Measurements from ENCODE around the gene IGSF6.
"Not testable (repeated sequence)": the region's sequence is repeated elsewhere in the genome, so short reads cannot be mapped to it uniquely, and the experiment has no call there.

Gene IGSF6

DNA sequence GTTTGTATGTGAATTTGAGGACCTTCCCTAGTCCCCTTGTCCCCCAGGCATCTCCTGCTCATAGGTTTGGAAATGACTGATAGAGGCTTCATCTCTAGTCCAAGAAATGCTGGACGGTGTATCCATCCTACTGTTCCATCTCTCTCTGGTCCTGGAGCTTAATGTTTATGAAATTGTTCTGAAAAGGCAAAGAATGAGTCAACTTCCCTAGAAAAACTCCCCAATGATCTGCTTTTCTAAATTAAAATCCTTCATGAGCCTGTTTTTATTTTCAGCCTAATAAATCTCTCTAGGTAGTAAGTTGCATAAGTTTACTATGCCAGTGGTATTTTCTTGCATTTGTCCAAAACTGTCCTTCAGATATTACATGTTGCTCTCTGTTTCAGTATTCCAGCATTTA is 2.1 kb upstream of the IGSF6 start:
- FAIRE-seq (no peak), DNase-seq (ENCODE audit: low spot score) (no peak)

DNA sequence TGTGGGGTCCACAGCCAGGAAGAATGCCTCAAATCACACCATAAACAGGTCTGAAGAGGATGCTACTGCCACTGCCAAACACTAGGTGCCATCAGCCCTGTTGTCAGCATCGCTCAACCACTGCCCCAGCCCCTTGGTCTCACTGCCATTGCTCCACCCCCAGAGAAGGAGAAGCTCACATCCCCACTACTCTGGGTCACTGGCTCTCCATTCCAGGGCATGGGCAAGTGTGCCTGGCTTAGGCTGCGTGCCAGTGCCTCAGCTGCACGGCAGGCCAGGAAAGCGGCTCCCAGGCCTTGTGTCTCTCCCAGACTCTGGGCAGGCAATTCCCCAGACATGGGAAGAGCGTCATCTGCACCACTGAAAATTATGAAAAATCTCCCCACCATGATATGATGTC is 1.2 kb upstream of the IGSF6 start:
- FAIRE-seq (no peak), DNase-seq (ENCODE audit: low spot score) (no peak)

DNA sequence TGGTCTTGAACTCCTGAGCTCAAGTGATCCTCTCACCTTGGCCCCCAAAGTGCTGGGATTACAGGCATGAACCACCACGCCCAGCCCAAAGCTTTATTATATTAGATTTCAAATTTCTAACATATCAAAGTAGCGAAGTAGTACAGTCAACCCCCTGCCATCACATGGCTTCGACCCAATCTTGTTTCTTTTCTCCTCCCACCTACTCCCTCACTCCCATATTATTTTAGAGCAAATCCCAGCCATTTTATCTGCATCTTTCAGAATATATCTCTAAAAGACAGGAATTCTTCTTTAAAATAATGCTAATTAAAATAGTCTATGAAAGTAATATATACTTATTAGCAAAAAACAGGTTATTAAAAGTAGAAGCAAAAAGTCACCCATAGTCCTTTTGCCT is 893 bp downstream of the IGSF6 start:
- FAIRE-seq (no peak), DNase-seq (ENCODE audit: low spot score) (no peak)

DNA sequence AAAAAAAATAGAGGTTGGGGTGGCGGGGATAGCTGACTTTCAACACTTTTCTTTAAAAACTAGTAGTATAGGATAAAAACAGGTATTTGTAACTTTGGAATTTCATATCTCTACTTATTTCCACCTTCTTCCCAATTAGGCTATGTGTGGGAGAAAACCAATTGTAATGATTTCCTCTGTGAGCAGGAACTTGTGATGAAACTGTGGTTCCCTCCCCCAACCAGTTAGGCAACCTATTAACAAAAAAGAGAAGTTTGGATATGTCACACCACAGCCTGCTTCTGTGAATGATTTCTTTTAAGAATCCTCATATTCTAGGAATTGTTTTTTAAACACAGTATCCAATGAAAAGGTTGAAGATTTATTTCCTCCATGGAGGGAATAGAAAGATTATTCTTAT is 1.9 kb downstream of the IGSF6 start:
- FAIRE-seq (no peak), DNase-seq (ENCODE audit: low spot score) (no peak)

DNA sequence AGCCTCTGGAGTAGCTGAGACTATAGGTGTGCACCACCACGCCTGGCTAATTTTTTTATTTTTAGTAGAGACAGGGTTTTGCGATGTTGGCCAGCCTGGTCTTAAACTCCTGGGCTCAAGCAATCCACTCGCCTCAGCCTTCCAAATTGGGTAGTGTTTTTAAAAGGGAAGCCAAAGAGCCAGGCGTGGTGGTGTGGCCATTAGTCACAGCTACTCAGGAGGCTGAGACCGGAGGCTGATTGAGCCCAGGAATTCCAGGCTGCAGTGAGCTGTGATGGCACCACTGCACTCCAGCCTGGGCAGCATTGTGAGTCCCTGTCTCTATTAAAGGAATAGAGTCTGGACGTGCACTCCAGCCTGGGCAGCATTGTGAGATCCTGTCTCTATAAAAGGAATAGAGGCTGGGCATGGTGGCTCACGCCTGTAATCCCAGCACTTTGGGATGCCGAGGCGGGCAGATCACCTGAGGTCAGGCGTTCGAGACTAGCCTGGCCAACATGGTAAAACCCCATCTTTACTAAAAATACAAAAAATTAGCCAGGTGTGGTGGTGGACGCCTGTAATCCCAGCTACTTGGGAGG is 2.5 kb downstream of the IGSF6 start:
- FAIRE-seq = not testable (repeated sequence)

DNA sequence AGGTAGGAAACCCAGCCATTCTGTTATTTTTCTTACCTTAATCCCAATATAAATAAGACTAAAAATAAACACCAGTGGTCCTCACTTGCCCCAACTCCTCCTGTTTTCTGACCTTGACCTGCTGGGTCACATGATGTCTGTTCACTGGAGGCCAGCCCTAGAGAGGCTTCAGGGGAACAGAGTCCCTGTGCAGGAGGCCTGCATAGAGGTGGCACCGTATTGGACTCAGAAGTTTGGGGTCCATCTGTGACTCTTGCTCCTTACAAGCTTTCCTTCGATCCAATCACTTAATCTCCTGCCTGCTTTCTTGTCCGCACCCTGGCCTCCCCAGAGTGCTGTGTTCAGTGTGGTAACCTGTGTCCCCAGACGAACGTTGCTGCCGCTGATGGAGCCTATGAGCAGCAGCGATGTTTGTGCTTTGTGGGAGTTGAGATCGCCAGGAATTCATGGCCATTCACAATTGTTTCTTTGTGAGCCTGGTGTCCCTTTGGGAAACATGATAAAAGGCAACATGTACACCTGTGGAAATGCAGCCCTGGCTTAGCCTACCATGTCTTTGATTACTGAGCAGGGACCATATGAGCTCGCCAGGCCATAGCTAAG is 4.7 kb downstream of the IGSF6 start:
- DNase-seq (ENCODE audit: low spot score) (no peak), FAIRE-seq (no peak)

More for the DNA sequence above, 2.5 kb downstream of the IGSF6 start:
- DNase-seq (ENCODE audit: low spot score) = not testable (repeated sequence)

DNA sequence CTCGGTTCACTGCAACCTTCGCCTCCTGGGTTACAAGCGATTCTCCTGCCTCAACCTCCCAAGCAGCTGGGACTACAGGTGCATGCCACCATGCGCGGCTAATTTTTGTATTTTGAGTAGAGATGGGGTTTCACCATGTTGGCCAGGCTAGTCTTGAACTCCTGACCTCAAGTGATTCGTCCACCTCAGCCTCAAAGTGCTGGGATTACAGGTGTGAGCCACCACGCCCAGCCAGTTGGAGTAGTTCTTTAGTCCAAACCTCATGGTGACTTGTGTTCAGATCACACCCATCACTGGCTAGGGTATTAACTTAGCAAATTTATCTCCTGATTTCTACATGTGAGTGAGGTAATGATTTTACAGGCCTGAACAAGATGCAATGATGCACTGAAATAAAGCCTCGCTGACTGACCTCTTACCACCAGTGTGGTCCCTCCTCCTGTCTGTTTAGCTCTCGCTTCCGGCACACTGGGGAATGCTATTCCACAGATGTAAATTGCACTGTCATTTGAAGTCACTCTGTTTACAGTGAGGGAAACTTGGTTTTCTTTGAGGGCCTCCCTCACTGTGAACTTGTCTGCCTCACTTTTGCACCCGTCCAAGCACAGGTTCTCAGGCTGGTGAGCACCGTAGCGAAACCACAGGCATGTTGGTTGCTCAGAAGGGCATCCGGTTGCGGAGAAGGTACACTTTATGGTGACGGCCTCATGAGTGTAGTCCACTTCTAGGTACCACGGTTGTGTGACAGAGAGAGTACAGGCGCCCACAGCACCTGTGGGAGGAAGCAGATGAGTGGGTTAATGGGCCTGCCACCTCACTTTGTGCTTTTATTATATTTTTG is 5.5 kb downstream of the IGSF6 start:
- FAIRE-seq = no peak
- DNase-seq (ENCODE audit: low spot score) = no peak

DNA sequence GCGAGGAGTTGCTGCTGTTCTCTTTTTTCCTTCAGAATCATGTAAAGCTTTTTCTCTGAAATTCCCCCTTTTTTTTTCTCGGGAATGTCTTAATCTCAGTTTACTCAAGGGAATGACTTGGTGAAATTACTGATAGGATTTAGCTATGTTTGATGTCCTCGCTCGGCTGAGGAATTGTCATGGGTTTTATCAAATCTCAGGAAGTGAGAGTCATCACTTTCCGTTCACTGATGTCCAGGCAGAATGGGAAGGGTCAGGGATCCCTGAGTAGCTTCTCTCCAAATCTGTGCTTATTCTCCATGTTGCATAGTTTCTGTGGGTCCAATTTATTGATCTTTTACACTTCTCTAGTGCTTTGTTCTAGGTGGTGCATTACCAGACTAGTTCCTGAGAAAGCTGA is 6.3 kb downstream of the IGSF6 start:
- FAIRE-seq (no peak), DNase-seq (ENCODE audit: low spot score) (no peak)

DNA sequence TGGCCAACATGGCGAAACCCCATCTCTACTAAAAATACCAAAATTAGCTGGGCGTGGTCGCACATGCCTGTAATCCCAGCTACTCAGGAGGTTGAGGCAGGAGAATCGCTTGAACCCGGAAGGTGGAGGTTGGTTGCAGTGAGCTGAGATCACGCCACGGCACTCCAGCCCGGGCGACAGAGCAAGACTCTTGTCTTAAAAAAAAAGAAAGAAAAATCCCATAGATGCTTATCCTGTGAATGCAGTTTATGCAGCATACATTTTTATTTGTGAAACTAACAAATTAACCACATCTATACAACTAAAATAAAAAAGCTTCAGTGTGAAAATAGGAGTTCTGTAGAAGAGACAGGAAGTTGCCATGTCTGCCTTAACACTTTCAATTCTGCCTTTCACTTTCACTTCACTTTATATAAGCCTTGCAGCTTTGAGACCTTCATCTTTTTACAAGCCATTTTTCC is 7.1 kb downstream of the IGSF6 start:
- no peak for FAIRE-seq
- DNase-seq (ENCODE audit: low spot score) = no peak

DNA sequence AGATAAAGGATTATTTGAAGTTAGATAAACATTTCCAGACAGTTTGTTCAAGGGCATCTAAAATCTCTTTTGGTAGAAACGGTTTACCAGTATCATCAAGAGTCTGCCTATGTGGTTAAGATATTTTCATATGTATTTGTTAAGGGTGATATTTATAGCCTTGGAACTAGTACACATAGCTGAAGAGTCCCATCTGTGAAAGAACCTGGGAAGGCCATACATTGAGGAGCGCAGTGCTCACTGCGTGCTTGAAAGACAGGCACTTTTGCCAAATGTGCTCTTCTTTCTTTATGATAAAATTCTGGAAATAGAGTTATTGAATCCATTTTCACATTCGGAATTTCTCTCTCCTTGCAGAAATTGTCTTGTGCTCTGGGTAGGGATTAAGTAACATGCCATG is 7.7 kb downstream of the IGSF6 start:
- DNase-seq (ENCODE audit: low spot score) (no peak), FAIRE-seq (no peak)

DNA sequence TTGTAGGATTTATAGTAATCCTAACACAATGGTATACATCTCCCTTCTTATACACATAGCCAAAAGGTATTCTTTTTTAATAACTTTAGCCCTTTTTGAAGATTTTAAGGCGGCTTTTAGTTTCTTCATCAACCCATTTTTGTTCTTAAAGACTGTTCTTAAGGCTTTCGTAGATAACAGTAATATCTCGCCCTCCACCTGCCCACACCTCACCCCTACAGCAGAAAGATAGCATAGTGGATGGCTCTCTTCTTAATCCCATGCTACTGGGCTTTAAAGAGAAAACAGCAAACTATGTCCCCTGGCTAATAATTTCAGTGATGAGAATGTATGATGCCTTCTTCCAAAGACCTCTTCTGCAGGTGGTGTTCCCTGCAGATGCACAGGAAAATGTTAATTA is 8.6 kb downstream of the IGSF6 start:
- DNase-seq (ENCODE audit: low spot score) (no peak), FAIRE-seq (no peak)

DNA sequence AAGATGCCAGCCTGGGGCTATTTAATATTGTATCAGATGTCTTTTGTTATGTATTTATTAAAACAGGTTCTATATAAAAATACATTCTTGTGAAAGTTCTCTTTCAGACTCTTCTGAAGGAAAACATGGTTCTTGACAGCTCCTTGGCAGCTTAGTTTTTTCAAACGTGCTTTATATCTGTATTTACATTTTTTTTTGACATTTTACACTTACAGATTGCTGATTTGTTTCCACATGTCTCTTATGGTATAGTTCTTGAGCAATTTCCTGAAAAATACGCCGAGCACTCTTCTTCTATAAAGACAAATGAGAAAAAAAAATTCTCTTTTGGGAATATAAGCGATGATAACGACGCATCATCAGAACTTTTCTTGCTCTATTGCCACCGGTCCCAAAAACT is 9.5 kb downstream of the IGSF6 start:
- FAIRE-seq (no peak), DNase-seq (ENCODE audit: low spot score) (no peak)

DNA sequence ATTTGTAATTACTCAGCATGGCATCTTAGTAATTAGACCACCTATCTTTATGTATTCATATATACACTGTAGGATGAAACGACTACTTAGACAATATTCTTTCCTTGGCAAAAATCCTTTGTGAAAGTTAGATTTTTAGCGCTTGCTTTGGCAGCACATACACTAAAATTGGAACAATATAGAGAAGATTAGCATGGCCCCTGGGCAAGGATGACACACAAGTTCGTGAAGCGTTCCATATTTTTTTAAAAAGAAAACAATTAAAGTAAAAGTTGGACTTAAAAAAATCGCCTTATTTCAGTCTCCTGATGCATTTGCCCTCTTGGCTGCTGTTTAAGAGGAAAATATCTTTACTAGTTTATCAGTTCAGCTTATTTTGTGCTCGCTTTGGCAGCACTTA is 10.5 kb downstream of the IGSF6 start:
- DNase-seq (ENCODE audit: low spot score) (no peak), FAIRE-seq (no peak)

DNA sequence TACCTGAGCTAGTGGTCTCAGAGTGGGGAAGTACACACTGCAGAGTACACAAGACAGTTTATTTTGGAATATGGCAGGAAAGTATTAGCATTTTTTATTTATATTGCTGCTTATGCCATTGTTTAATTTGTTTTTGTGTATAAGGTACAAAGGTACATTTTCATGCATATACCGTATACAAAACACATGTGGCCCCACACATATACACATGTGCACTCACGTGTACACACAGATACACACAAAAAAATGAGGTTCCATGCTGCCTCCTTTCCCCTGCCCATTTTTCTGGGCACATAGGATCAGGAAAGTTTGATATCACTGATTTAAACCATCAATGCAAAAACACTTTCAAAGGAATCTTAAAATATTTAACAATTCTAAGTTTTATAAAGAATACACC is 12.9 kb downstream of the IGSF6 start:
- no peak for DNase-seq (ENCODE audit: low spot score)
- no peak for FAIRE-seq

DNA sequence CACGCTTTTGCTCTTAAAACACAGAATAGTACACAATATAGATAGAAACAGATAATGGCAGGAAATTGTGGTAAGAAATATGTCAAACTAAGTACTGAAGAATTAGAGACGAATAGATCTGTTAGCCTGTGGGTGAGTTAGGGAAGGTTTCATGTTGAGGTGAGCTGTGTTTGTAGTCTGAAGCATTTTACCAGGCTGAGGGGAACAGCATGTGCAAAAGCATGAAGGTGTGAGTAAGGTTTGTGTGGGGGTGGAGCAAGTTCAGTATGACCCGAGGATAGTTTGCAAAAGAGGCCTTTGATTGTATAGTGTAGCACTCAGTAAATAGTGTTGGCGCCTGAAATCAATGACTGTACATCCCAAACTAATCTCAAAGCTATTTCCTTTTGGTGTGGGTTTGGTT is 13.8 kb downstream of the IGSF6 start:
- FAIRE-seq (no peak), DNase-seq (ENCODE audit: low spot score) (no peak)

DNA sequence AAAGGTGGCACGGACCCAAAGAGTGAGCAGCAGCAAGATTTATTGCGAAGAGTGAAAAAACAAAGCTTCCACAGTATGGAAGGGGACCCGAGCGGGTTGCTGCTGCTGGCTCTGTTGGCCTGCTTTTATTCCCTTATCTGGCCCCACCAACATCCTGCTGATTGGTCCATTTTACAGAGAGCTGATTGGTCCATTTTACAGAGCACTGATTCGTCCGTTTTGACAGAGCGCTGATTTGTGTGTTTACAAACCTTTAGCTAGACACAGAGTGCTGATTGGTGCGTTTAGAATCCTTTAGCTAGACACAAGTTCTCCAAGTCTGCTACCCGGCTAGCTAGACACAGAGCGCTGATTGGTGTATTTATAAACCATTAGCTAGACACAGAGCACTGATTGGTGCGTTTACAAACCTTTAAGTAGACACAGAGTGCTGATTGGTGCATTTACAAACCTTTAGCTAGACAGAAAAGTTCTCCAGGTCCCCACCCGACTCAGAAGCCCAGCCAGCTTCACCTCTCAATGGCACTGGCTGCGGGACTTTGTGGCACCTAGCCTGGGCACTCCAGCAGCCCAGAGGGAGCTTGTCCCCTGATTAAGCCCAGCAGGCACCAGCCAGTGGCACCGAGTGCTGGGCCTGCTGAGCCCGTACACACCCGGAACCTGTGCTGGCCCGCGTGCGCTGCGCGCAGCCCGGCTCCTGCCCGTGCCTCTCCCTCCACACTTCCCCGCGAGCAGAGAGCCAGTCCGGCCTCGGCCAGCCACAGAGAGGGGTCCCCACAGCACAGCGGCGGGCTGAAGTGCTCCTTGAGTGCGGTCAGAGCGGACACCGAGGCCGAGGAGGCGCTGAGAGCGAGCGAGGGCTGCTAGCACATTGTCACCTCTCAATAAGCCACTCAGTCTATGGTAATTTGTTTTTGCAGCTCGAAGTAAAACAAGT is 15.1 kb downstream of the IGSF6 start:
- DNase-seq (ENCODE audit: low spot score) (no peak), FAIRE-seq (no peak)

DNA sequence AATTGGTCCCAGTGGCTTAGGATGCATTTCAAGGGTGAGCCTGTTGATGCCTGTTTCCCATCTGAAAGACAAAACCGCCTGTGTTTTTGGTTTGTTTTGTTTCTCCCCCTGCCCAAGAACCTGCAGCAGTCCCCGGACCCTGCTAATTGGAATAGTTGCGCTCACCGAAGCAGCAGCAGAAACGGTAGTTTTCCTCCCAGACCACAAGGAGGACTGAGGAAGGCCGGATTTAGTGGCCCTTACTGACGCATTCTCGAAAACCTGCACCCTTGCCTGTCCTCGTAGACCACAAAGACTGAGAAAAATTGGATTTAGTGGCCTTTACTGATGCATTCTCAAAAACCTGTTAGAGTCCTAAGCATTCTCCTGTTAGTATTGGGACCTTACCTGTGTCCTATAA is 16.7 kb downstream of the IGSF6 start:
- DNase-seq (ENCODE audit: low spot score); FAIRE-seq: not testable (repeated sequence)

DNA sequence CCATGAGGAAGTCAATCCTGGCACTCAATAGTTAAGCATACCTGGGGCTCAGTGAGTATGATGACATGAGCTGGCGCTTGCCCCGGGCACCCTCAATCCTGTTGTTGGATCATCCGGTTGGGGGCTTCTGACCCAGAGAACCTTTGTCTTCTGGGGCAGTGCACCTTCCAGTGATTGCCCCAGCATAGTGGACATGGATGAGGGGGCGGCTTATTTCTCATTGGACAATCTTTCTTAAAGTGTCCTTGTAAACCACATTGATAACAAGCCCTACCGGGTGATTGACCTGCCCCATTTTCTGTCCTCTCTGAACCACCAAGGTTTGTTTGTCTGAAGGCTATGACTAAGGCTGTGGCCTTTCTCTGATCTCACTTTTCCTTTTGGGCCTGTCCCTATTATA is 18.2 kb downstream of the IGSF6 start:
- no peak for FAIRE-seq
- DNase-seq (ENCODE audit: low spot score) = no peak

DNA sequence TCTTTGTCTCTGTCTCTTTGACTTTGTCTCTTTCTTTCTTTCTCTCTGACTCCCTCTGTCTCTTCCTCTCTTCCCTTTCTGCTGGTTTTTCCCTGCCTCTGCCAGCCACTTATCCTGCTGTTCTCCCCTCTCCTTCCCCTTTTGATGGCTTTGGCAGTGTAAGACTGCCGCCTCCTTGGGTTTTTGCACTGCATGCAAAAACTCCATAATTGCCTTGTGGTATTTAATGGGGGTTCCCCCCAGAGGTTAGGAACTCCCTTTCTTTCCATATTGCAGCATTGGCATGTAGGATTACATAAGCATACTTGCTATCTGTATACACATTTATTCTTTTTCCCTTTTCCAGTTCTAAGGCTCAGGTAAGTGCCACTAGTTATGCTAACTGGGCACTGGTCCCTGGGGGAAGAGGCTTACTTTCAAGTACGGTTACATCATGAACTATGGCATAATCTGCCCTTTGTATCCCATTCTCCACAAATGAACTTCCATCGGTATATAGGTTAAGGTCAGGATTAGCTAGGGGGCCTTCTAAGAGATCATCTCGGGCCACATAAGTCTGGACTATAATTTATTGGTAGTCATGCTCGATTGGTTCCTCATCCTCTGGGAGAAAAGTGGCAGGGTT is 20.3 kb downstream of the IGSF6 start:
- not testable (repeated sequence) for FAIRE-seq; DNase-seq (ENCODE audit: low spot score)

DNA sequence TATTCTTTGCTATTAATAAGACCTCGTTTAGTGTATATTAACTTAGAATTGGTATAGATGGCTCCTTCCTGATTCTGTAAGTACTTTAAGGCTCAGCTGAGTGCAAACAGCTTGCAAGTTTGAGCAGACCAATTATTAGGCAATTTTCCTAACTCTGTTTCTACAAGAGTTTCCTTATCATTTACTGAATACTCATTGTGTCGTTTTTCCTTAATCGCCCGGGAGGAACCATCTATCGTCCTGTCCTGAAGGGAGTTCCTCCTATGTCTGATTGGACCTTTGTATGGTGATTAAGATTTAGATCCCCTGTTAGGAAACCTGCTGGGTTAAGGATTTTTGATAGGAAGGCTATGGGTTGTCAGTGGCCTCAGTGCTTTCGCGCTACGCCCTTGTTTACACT is 21.0 kb downstream of the IGSF6 start:
- not testable (repeated sequence) for DNase-seq (ENCODE audit: low spot score); FAIRE-seq

DNA sequence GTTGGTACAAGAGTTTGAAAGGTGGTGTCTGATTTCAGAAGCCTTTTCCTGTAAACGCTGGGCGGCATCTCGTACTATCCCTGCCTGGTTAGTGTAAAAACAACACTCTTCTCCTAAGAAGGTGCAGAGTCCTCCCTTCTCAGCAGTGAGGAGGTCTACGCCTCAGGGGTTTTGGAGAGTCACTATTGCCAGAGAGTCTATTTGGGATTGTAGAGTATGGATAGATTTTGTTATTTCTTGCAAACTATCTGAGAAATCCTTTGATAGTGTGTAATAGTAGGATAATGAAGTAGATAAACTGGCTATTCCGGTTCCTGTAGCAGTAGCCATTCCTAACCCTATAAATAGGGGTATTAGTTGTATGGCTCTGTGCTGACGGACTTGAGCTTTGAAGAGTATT is 21.5 kb downstream of the IGSF6 start:
- not testable (repeated sequence) for FAIRE-seq; DNase-seq (ENCODE audit: low spot score)

Data from urothelium cell line (cell line).